OCI-LY3 (cell line): ENCODE data around the gene GOLGA2.

ENCODE experiments used
- H2AFZ ChIP-seq: fragments of 200-600, 300-600 bp; shearing (Covaris generic); 2 replicates; pipeline ENCODE4 v1.6.0; 2014; ENCODE audit warnings: antibody characterized with exemption, low read depth, low read length
- H3K27ac ChIP-seq: fragments of 200-600, 300-600 bp; sonication (generic); 2 replicates; pipeline ENCODE4 v1.5.1; 2014; ENCODE audit warnings: mild to moderate bottlenecking, low read length, moderate library complexity, mixed read lengths
- H3K27me3 ChIP-seq: fragments of 200-600, 300-600 bp; sonication (generic); 2 replicates; pipeline ENCODE4 v1.6.1; 2014; ENCODE audit warnings: low read depth, low read length, mixed read lengths
- H3K36me3 ChIP-seq: fragments of 200-600, 300-600 bp; sonication (generic); replicated peaks from 2 replicates; pipeline ENCODE3; 2014; ENCODE audit warnings: low read depth, low read length, mixed read lengths
- H3K4me1 ChIP-seq: fragments of 300-600, 200-600 bp; sonication (generic); 2 replicates; pipeline ENCODE4 v1.6.1; 2014; ENCODE audit warnings: low read length, mixed read lengths
- H3K4me2 ChIP-seq: fragments of 200-600, 300-600 bp; sonication (generic); 2 replicates; pipeline ENCODE4 v1.6.1; 2014; ENCODE audit warnings: low read length, mixed read lengths
- H3K4me3 ChIP-seq: fragments of 300-600, 200-600 bp; sonication (generic); 2 replicates; pipeline ENCODE4 v1.5.1; 2014; ENCODE audit warnings: antibody characterized with exemption, mild to moderate bottlenecking, low read length, moderate library complexity
- H3K79me2 ChIP-seq: fragments of 300-600, 200-600 bp; shearing (Covaris generic); 2 replicates; pipeline ENCODE4 v1.6.1; 2014; ENCODE audit warnings: mild to moderate bottlenecking, low read length, mixed read lengths
- H3K9ac ChIP-seq: fragments of 300-600, 200-600 bp; shearing (Covaris generic); 2 replicates; pipeline ENCODE4 v1.6.0; 2014; ENCODE audit warnings: mild to moderate bottlenecking, low read length, moderate library complexity
- H3K9me3 ChIP-seq: fragments of 200-600, 300-600 bp; shearing (Covaris generic); 2 replicates; pipeline ENCODE4 v1.6.1; 2014; ENCODE audit warnings: low read length, mixed read lengths; ENCODE audit not compliant: insufficient read depth
- H4K20me1 ChIP-seq: fragments of 200-600, 300-600 bp; sonication (generic); 2 replicates; pipeline ENCODE4 v1.6.1; 2016; ENCODE audit warnings: low read length, mixed read lengths; ENCODE audit not compliant: insufficient read depth
- CTCF ChIP-seq: fragments of 200-600, 300-600 bp; sonication (generic); IDR thresholded peaks from 2 replicates; pipeline ENCODE4 v1.5.1; 2014; ENCODE audit warnings: antibody characterized with exemption, low read length, low read depth
- EZH2phosphoT487 ChIP-seq: fragments of 200-600 bp; shearing (Covaris generic); IDR thresholded peaks from 2 replicates; pipeline ENCODE4 v1.6.1; 2018; ENCODE audit warnings: antibody characterized with exemption, mixed run types, low read depth

The GOLGA2 gene

GRCh38 chr9:128322404-128323211, 46.8 kb upstream of the GOLGA2 start, which contains the start of the genes COQ4 and TRUB2:
Gene COQ4 (plus strand): TSS chr9:128322839. CDS start chr9:128322859, 20 bp downstream.
Gene TRUB2 (minus strand): TSS chr9:128322447. CDS start chr9:128322408, 39 bp downstream.
- Histone ChIP-seq H3K27ac (peak within 1 kb of the TSS; percentile 80), H3K36me3 (peaks cover 6% of the 10 kb centered on the region)
- TF ChIP-seq CTCF (no peak), EZH2phosphoT487 (no peak)

GRCh38 chr9:128321879-128322403, 46.1 kb upstream of the GOLGA2 start:
- H3K4me1 ChIP-seq: peaks cover 11% of the 10 kb centered on the region
- H3K27ac ChIP-seq: peak overlapping the region; percentile 80
- H3K9me3 ChIP-seq: no peaks in the 10 kb centered on the region
- peak overlapping the region; percentile 88 for H2AFZ ChIP-seq
- H3K4me2 ChIP-seq: peak overlapping the region; percentile 84
- TF ChIP-seq CTCF (no peak), EZH2phosphoT487 (no peak)
- peak overlapping the region; percentile 98 for H3K4me3 ChIP-seq
- H3K79me2 ChIP-seq: peaks cover 37% of the 10 kb centered on the region
- peaks cover 12% of the 10 kb centered on the region for H3K36me3 ChIP-seq
- peak overlapping the region; percentile 85 for H3K9ac ChIP-seq
- no peaks in the 10 kb centered on the region for H3K27me3 ChIP-seq
- H4K20me1 ChIP-seq: no peaks in the 10 kb centered on the region

More at GRCh38 chr9:128322404-128323211, 46.8 kb upstream of the GOLGA2 start, which contains the start of the genes COQ4 and TRUB2:
- H3K79me2 ChIP-seq: peaks cover 37% of the 10 kb centered on the region
- peak within 1 kb of the TSS; percentile 85 for H3K9ac ChIP-seq
- H2AFZ ChIP-seq: peak within 1 kb of the TSS; percentile 88
- no peaks in the 10 kb centered on the region for H4K20me1 ChIP-seq
- no peaks in the 10 kb centered on the region for H3K9me3 ChIP-seq
- H3K27me3 ChIP-seq: no peaks in the 10 kb centered on the region
- H3K4me1 ChIP-seq: peaks cover 11% of the 10 kb centered on the region
- peak within 1 kb of the TSS; percentile 94 for H3K4me2 ChIP-seq
- peak within 1 kb of the TSS; percentile 98 for H3K4me3 ChIP-seq

- H3K9ac ChIP-seq: no peak overlapping the region
- peaks cover 15% of the 10 kb centered on the region for H3K36me3 ChIP-seq
- H3K27ac ChIP-seq: no peak overlapping the region
- no peak overlapping the region for H2AFZ ChIP-seq
- H3K27me3 ChIP-seq: no peaks in the 10 kb centered on the region
- H3K4me3 ChIP-seq: peak overlapping the region; percentile 98
- TF ChIP-seq EZH2phosphoT487 (no peak), CTCF (no peak)
- H4K20me1 ChIP-seq: no peaks in the 10 kb centered on the region
- peak overlapping the region; percentile 84 for H3K4me2 ChIP-seq
- H3K9me3 ChIP-seq: no peaks in the 10 kb centered on the region
- peaks cover 37% of the 10 kb centered on the region for H3K79me2 ChIP-seq
- peaks cover 11% of the 10 kb centered on the region for H3K4me1 ChIP-seq
These were observed 45.5 kb upstream of the GOLGA2 start for GRCh38 chr9:128321343-128321742.

- peaks cover 16% of the 10 kb centered on the region for H3K36me3 ChIP-seq
These were observed 41.8 kb upstream of the GOLGA2 start for GRCh38 chr9:128317629-128318028.

More at GRCh38 chr9:128317629-128318028, 41.8 kb upstream of the GOLGA2 start:
- no peak overlapping the region for H3K27ac ChIP-seq
- H4K20me1 ChIP-seq: no peaks in the 10 kb centered on the region
- no peak overlapping the region for H2AFZ ChIP-seq
- no peaks in the 10 kb centered on the region for H3K27me3 ChIP-seq
- no peaks in the 10 kb centered on the region for H3K9me3 ChIP-seq
- peaks cover 14% of the 10 kb centered on the region for H3K79me2 ChIP-seq
- H3K9ac ChIP-seq: no peak overlapping the region
- H3K4me3 ChIP-seq: no peak overlapping the region
- TF ChIP-seq CTCF (no peak), EZH2phosphoT487 (no peak)
- no peak overlapping the region for H3K4me2 ChIP-seq
- peaks cover 5% of the 10 kb centered on the region for H3K4me1 ChIP-seq
